Peyer's patch (tissue), 4 donors: Measurements from ENCODE around the gene TCAIM.

Source experiments
- CTCF ChIP-seq, 6 experiments: fragments of 450-650 bp in 4 of 6; fragments of 200-600 bp in 2 of 6; sonication (generic) in 1 of 6; IDR thresholded peaks; one replicate each; pipeline ENCODE4 v1.5.1; 2017 to 2019; ENCODE audit warnings: antibody characterized with exemption in 6 of 6, mild to moderate bottlenecking in 3 of 6, moderate library complexity in 1 of 6
- POLR2A ChIP-seq, 2 donors: fragments of 450-650 bp; IDR thresholded peaks; one replicate each; pipeline ENCODE4 v1.5.1; 2017; ENCODE audit warnings: antibody characterized with exemption in 2 of 2, mild to moderate bottlenecking in 2 of 2, moderate library complexity in 2 of 2

GRCh38 chr3:44419923-44420650 lies 81.5 kb downstream of the TCAIM start:
- TF ChIP-seq CTCF (IDR thresholded peaks at IDR 0.05) = no peak
- TF ChIP-seq POLR2A (IDR thresholded peaks at IDR 0.05) = no peak
